GM12878 (cell line): ENCODE measurements around the gene EPHA4. TPM values are rescaled to one million over a fixed set of nuclear protein-coding genes. Genes with fewer than 3 reads are reported as not detected.

Source experiments
- ATAC-seq: fragments of 200-7000 bp; cut with Tn5 transposase; 3 replicates; pipeline ENCODE4 v1.9.1; 2020; ENCODE audit warnings: mild to moderate bottlenecking, moderate library complexity
- BruUV-seq: library from RNA; stranded (reverse); fragments of 400-500 nt; replicated peaks from 2 replicates; lab custom pipeline; 2021; lab: Mats Ljungman, UMichigan
- CTCF ChIA-PET: fragments of 300-600 bp; sonication (Branson Sonifier 250); formaldehyde crosslinking; extraction: SDS; loops from one replicate; lab custom pipeline; 2021; ENCODE audit warnings: inconsistent platforms; lab: Yijun Ruan, JAX
- POLR2A ChIA-PET: fragments of 350-600 bp; formaldehyde crosslinking; extraction: SDS; loops from one replicate; lab custom pipeline; 2021; ENCODE audit warnings: inconsistent platforms; lab: Charles Lee
- RAD21 ChIA-PET: fragments of 300-600 bp; sonication (Branson Sonifier 250); formaldehyde crosslinking; loops from one replicate; lab custom pipeline; 2023; ENCODE audit warnings: antibody characterized with exemption; ENCODE audit not compliant: unreplicated experiment; lab: Charles Lee
- SMC1A ChIA-PET: fragments of 300-600 bp; sonication (Branson Sonifier 250); formaldehyde crosslinking; loops from one replicate; lab custom pipeline; 2023; ENCODE audit not compliant: unreplicated experiment, uncharacterized antibody; lab: Charles Lee
- DNase-seq: peaks from one replicate; pipeline ENCODE4 v3.0.0-alpha.2; 2011; ENCODE audit warnings: low read depth, low spot score
- FAIRE-seq: peaks from 3 replicates; lab custom pipeline; 2011; peaks lifted over from hg19 to GRCh38; lab: Jason Lieb, UNC
- H2AFZ ChIP-seq: 2 replicates; pipeline ENCODE4 v1.6.0; 2011; ENCODE audit warnings: low read depth, low read length, control low read depth; ENCODE audit not compliant: control insufficient read depth
- H3K27ac ChIP-seq: 2 replicates; pipeline ENCODE4 v1.5.1; 2011; ENCODE audit warnings: control low read depth; ENCODE audit not compliant: control insufficient read depth, insufficient read depth
- H3K27me3 ChIP-seq, 2 experiments: replicated peaks in 1 of 2; 2 replicates each; pipeline versions ENCODE4 v1.6.0 to v1.6.1; 2011; ENCODE audit warnings: low read length in 1 of 2; ENCODE audit not compliant: control insufficient read depth in 2 of 2, insufficient read depth in 2 of 2
- H3K36me3 ChIP-seq, 2 experiments: 2 replicates each; pipeline ENCODE4 v1.5.1; 2011; ENCODE audit warnings: low read length in 1 of 2; ENCODE audit not compliant: control insufficient read depth in 2 of 2, insufficient read depth in 2 of 2
- H3K4me1 ChIP-seq: 2 replicates; pipeline ENCODE4 v1.6.1; 2011; ENCODE audit warnings: mild to moderate bottlenecking, low read length, moderate library complexity, mixed read lengths; ENCODE audit not compliant: control insufficient read depth, insufficient read depth
- H3K4me2 ChIP-seq: 2 replicates; pipeline ENCODE4 v1.6.0; 2011; ENCODE audit warnings: control low read depth; ENCODE audit not compliant: control insufficient read depth, insufficient read depth
- H3K4me3 ChIP-seq: fragments of 200-600 bp; sonication (generic); 2 replicates; pipeline ENCODE4 v1.5.1; 2016
- H3K79me2 ChIP-seq: 2 replicates; pipeline ENCODE4 v1.6.0; 2011; ENCODE audit warnings: low read length; ENCODE audit not compliant: control insufficient read depth, insufficient read depth
- H3K9ac ChIP-seq: 2 replicates; pipeline ENCODE4 v1.8.0; 2011; ENCODE audit warnings: low read length, control low read depth, mixed read lengths; ENCODE audit not compliant: control insufficient read depth, insufficient read depth
- H3K9me3 ChIP-seq: replicated peaks from 3 replicates; pipeline ENCODE4 v1.5.1; 2011; ENCODE audit warnings: mild to moderate bottlenecking, low read length; ENCODE audit not compliant: control insufficient read depth, insufficient read depth
- H4K20me1 ChIP-seq: 2 replicates; pipeline ENCODE4 v1.6.0; 2011; ENCODE audit not compliant: control insufficient read depth, insufficient read depth
- BHLHE40 ChIP-seq, 2 experiments: fragments of 450-650 bp in 1 of 2; IDR thresholded peaks; 2 replicates each; pipeline ENCODE4 v1.6.1; 2011 to 2017; ENCODE audit warnings: low read depth in 2 of 2, borderline replicate concordance in 1 of 2, improper control_type of control experiment in 1 of 2, low read length in 1 of 2, mild to moderate bottlenecking in 1 of 2
- CBFB ChIP-seq: IDR thresholded peaks from 2 replicates; pipeline ENCODE4 v1.6.1; 2016; ENCODE audit warnings: antibody characterized with exemption, low read depth
- E4F1 ChIP-seq: fragments of 450-650 bp; IDR thresholded peaks from 2 replicates; pipeline ENCODE4 v1.6.1; 2018; ENCODE audit warnings: borderline replicate concordance, mild to moderate bottlenecking; ENCODE audit not compliant: partially characterized antibody
- HDAC2 ChIP-seq: fragments of 200-600 bp; sonication (generic); IDR thresholded peaks from 2 replicates; pipeline ENCODE4 v1.6.1; 2017
- HDGF ChIP-seq: fragments of 450-650 bp; IDR thresholded peaks from 2 replicates; pipeline ENCODE4 v1.6.1; 2016; ENCODE audit warnings: antibody characterized with exemption
- PAX8 ChIP-seq: fragments of 450-650 bp; IDR thresholded peaks from 2 replicates; pipeline ENCODE4 v1.6.1; 2017; ENCODE audit warnings: mild to moderate bottlenecking, moderate library complexity
- RAD21 ChIP-seq: IDR thresholded peaks from 2 replicates; pipeline ENCODE4 v1.6.1; 2011; ENCODE audit warnings: mild to moderate bottlenecking, low read depth, low read length, moderate library complexity; ENCODE audit not compliant: insufficient read depth
- SKIL ChIP-seq: fragments of 450-650 bp; IDR thresholded peaks from 2 replicates; pipeline ENCODE4 v1.6.1; 2017; ENCODE audit warnings: mild to moderate bottlenecking, low read depth, inconsistent platforms; ENCODE audit not compliant: poor library complexity, severe bottlenecking
- TCF12 ChIP-seq: IDR thresholded peaks from 2 replicates; pipeline ENCODE4 v1.6.1; 2011; ENCODE audit warnings: low read depth, mild to moderate bottlenecking, low read length
- ZNF274 ChIP-seq: IDR thresholded peaks from one replicate; pipeline ENCODE4 v1.8.0; 2011; ENCODE audit not compliant: insufficient read length, insufficient read depth
- WGBS: methylation state at CpG from one replicate; pipeline ENCODE4 v1.1.6; 2016; ENCODE audit warnings: low lambda C conversion rate; ENCODE audit not compliant: insufficient replicate concordance, insufficient coverage; ENCODE audit errors: missing lambda C conversion rate; 5-methylcytosine and 5-hydroxymethylcytosine counted together
- in situ Hi-C: fragments of 300-500 bp; cut with MboI; formaldehyde crosslinking; loops from 9 replicates; pipeline ENCODE4 v1.14.3; 2018; ENCODE audit warnings: mixed read lengths
- intact Hi-C: fragments of 100-400 bp; cut with micrococcal nuclease; formaldehyde crosslinking; loops from one replicate; pipeline ENCODE4 v1.14.2; 2022; ENCODE audit not compliant: unreplicated experiment
- polyA plus RNA-seq, 11 experiments: library from polyadenylated mRNA; depleted of rRNA in 4 of 11; unstranded in 6 of 11; stranded (reverse) in 5 of 11; fragments of >200 nt; fragmentation: Nextera tagmentation in 4 of 11; fragmentation: Illumina TruSeq in 1 of 11; extraction: Ambion mirVana in 4 of 11; extraction: Trizol in 1 of 11; gene quantifications; 1 replicate in 1 of 11; 2 replicates in 10 of 11; pipeline versions ENCODE4 v1.2.1 to v1.2.3, GENCODE V29; 2011 to 2016; ENCODE audit warnings: inconsistent platforms in 2 of 11, missing spikeins in 2 of 11, low read depth in 1 of 11
- total RNA-seq, 4 experiments: library from RNA; depleted of rRNA in 3 of 4; stranded (reverse); fragments of >200 nt in 3 of 4; fragmentation: Illumina TruSeq in 1 of 4; extraction: Trizol in 1 of 4; gene quantifications; 2 replicates each; pipeline versions ENCODE4 v1.2.1 to v1.2.3, GENCODE V29; 2013 to 2021

The EPHA4 gene
- total and polyA plus RNA-seq, 10 of the 15 experiments (the other 5 are each of a cell fraction or from before 2014, with no cell fraction given): 0.06 to 1.5 (median 0.33) TPM; not detected in 1

- ChIA-PET CTCF (interaction anchor here (2.3 kb wide), 1 partner anchor 8 kb away, joined by 11 read pairs; no protein-coding TSS in a partner anchor), POLR2A (no interaction called here), RAD21 (interaction anchor here (1.4 kb wide), 1 partner anchor 8 kb away, joined by 4 read pairs; no protein-coding TSS in a partner anchor), SMC1A (interaction anchor here (1.6 kb wide), 1 partner anchor 9 kb away, joined by 3 read pairs; no protein-coding TSS in a partner anchor)
- H3K9ac ChIP-seq: no peak overlapping the region
- no peak for DNase-seq
- H3K4me1 ChIP-seq: no peaks in the 10 kb centered on the region
- in situ Hi-C loops (no loop called here), intact Hi-C loops (no loop called here)
- H3K27me3 ChIP-seq: no peaks in the 10 kb centered on the region
- no peaks in the 10 kb centered on the region for H3K36me3 ChIP-seq
- TF ChIP-seq BHLHE40 (IDR thresholded peaks at IDR 0.05; ENCODE audit: borderline replicate concordance in 1 of 2, low read depth in 2 of 2, low read length in 1 of 2) (no peak), HDAC2 (no peak), TCF12 (no peak), SKIL (no peak), ZNF274 (no peak), CBFB (no peak), RAD21 (no peak), E4F1 (no peak), PAX8 (no peak), HDGF (no peak)
- H3K4me3 ChIP-seq: no peak overlapping the region
- no peak for ATAC-seq
- no peak for FAIRE-seq
- H3K4me2 ChIP-seq: no peak overlapping the region
- H4K20me1 ChIP-seq: no peaks in the 10 kb centered on the region
- H3K9me3 ChIP-seq: no peaks in the 10 kb centered on the region
- no peak overlapping the region for H2AFZ ChIP-seq
- H3K79me2 ChIP-seq: no peaks in the 10 kb centered on the region
- H3K27ac ChIP-seq: no peak overlapping the region
- no TSS peak for BruUV-seq
- WGBS: 0% methylated on average over 1 of the region's 1 CpG
These were observed 9.9 kb upstream of the EPHA4 start for GRCh38 chr2:221581986-221582385.
